OCI-LY7 (cell line): Measurements from ENCODE around the gene RAB30.

ENCODE experiments used
- CTCF ChIP-seq: fragments of 200-600 bp; sonication (generic); conservative IDR thresholded peaks from 2 replicates; pipeline ENCODE4 v1.5.1; 2014; ENCODE audit warnings: mild to moderate bottlenecking, antibody characterized with exemption, low read length, moderate library complexity, mixed read lengths
- EZH2phosphoT487 ChIP-seq: fragments of 200-600 bp; sonication (generic); IDR thresholded peaks from 2 replicates; pipeline ENCODE4 v1.6.1; 2018; ENCODE audit warnings: low read depth, borderline replicate concordance, mild to moderate bottlenecking, mixed run types, antibody characterized with exemption, low read length, moderate library complexity, mixed read lengths

- TF ChIP-seq CTCF = no peak
- TF ChIP-seq EZH2phosphoT487 = no peak
These were observed 73.0 kb downstream of the RAB30 start for GRCh38 chr11:82998697-82999096.
